Natural killer cell (primary cell): ENCODE data around the gene FGFR1OP2. TPM values are rescaled to one million over a fixed set of nuclear protein-coding genes. Genes with fewer than 3 reads are reported as not detected.

ENCODE experiments used
- ATAC-seq, 3 donors: fragments of 150-1000 bp in 2 of 3; fragments of 200-7000 bp in 1 of 3; cut with Tn5 transposase; 1 replicate in 1 of 3; 2 replicates in 2 of 3; pipeline ENCODE4 v1.10.0; 2021; ENCODE audit warnings: mild to moderate bottlenecking in 2 of 3, moderate library complexity in 2 of 3
- DNase-seq, 2 donors: peaks; one replicate each; pipeline versions ENCODE4 v3.0.0 to v3.0.0-alpha.2; 2013 to 2021; ENCODE audit warnings: mixed read lengths in 1 of 2
- H3K27ac ChIP-seq: one replicate; pipeline ENCODE4 v1.5.1; 2013; ENCODE audit warnings: mild to moderate bottlenecking, low read length
- H3K27me3 ChIP-seq: one replicate; pipeline ENCODE4 v1.6.1; 2013; ENCODE audit warnings: low read length; ENCODE audit not compliant: control insufficient read depth, insufficient read depth
- H3K36me3 ChIP-seq: one replicate; pipeline ENCODE4 v1.6.1; 2013; ENCODE audit warnings: low read length; ENCODE audit not compliant: control insufficient read depth, insufficient read depth
- H3K4me1 ChIP-seq: one replicate; pipeline ENCODE4 v1.6.1; 2013; ENCODE audit warnings: low read length; ENCODE audit not compliant: control insufficient read depth, insufficient read depth
- H3K4me3 ChIP-seq: one replicate; pipeline ENCODE4 v1.5.1; 2013; ENCODE audit warnings: low read length
- H3K9me3 ChIP-seq: one replicate; pipeline ENCODE4 v1.6.1; 2013; ENCODE audit warnings: low read length; ENCODE audit not compliant: control insufficient read depth, insufficient read depth
- H3K27ac Mint-ChIP-seq, 2 donors: one replicate each; pipeline ENCODE4 v1.8.0; 2022; ENCODE audit warnings: mild to moderate bottlenecking in 2 of 2, mixed read lengths in 2 of 2, moderate library complexity in 1 of 2
- H3K27me3 Mint-ChIP-seq, 2 donors: one replicate each; pipeline ENCODE4 v1.8.0; 2022; ENCODE audit warnings: low read depth in 2 of 2, mixed read lengths in 2 of 2
- H3K36me3 Mint-ChIP-seq: one replicate; pipeline ENCODE4 v1.8.0; 2022; ENCODE audit warnings: mixed read lengths
- H3K4me1 Mint-ChIP-seq, 2 donors: one replicate each; pipeline ENCODE4 v1.8.0; 2022; ENCODE audit warnings: mixed read lengths in 2 of 2
- H3K4me3 Mint-ChIP-seq: one replicate; pipeline ENCODE4 v1.8.0; 2022; ENCODE audit warnings: mild to moderate bottlenecking, moderate library complexity, mixed read lengths
- H3K9me3 Mint-ChIP-seq, 2 donors: one replicate each; pipeline ENCODE4 v1.8.0; 2022; ENCODE audit warnings: mixed read lengths in 2 of 2
- WGBS: methylation state at CpG from one replicate; pipeline ENCODE4 v1.1.7; 2013; ENCODE audit warnings: missing lambda C conversion rate; ENCODE audit not compliant: insufficient coverage; 5-methylcytosine and 5-hydroxymethylcytosine counted together
- intact Hi-C: fragments of 100-400 bp; cut with micrococcal nuclease; formaldehyde crosslinking; loops from one replicate; pipeline ENCODE4 v1.14.2; 2022
- total RNA-seq, 4 donors: library from RNA; stranded (reverse); fragments of 120-200 nt in 1 of 4; gene quantifications; one replicate each; pipeline versions ENCODE4 v1.2.3 to v1.2.4, GENCODE V29; 2013 to 2022
- TF ChIP-seq, protein P1 (sequence below): fragments of 200-600 bp; IDR thresholded peaks from one replicate; pipeline ENCODE4 v1.8.0; 2022; ENCODE audit warnings: antibody characterized with exemption

Gene FGFR1OP2
- total RNA-seq, 3 donors from 2014 or later (not counting 1 experiment from before 2014, with no cell fraction given): 43.3 to 59.9 (median 45.3) TPM

DNA sequence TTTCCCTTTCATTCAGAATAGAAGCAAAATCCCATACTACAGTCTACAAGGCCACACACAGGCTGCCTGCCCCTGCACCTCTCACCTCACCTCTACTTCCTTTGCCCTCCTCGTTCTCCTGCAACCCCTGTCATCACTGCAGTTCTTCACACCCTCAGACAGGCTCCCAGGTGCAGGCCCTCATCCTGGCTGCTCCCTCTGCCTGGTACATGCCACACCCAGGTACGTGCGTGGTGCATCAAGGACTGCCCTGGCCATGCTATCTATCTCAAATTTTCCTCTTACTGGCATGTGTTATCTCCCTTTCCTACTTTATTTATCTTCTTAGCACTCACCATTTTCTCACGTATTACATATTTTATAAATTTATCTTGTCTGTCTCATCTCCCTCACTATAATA, 51.6 kb downstream of the FGFR1OP2 start:
- 68% methylated on average over 3 of the region's 4 CpGs for WGBS
- TF ChIP-seq, protein P1, sequence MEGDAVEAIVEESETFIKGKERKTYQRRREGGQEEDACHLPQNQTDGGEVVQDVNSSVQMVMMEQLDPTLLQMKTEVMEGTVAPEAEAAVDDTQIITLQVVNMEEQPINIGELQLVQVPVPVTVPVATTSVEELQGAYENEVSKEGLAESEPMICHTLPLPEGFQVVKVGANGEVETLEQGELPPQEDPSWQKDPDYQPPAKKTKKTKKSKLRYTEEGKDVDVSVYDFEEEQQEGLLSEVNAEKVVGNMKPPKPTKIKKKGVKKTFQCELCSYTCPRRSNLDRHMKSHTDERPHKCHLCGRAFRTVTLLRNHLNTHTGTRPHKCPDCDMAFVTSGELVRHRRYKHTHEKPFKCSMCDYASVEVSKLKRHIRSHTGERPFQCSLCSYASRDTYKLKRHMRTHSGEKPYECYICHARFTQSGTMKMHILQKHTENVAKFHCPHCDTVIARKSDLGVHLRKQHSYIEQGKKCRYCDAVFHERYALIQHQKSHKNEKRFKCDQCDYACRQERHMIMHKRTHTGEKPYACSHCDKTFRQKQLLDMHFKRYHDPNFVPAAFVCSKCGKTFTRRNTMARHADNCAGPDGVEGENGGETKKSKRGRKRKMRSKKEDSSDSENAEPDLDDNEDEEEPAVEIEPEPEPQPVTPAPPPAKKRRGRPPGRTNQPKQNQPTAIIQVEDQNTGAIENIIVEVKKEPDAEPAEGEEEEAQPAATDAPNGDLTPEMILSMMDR: no peak
- H3K27me3 Mint-ChIP-seq: no peaks in the 10 kb centered on the region
- H3K36me3 ChIP-seq: peaks cover 34% of the 10 kb centered on the region
- H3K27ac ChIP-seq: no peak overlapping the region
- H3K4me1 ChIP-seq: no peaks in the 10 kb centered on the region
- intact Hi-C loops: no loop called here
- H3K9me3 Mint-ChIP-seq: no peaks in the 10 kb centered on the region
- H3K4me1 Mint-ChIP-seq: peaks cover 0 to 20% of the 10 kb centered on the region in 2 donors
- H3K27ac Mint-ChIP-seq: peak overlapping the region in 1 of 2 donors; percentile 7
- DNase-seq (no peak), ATAC-seq (no peak)
- H3K9me3 ChIP-seq: no peaks in the 10 kb centered on the region
- no peaks in the 10 kb centered on the region for H3K27me3 ChIP-seq
- H3K4me3 ChIP-seq: no peak overlapping the region
- no peak overlapping the region for H3K4me3 Mint-ChIP-seq
- no peaks in the 10 kb centered on the region for H3K36me3 Mint-ChIP-seq

DNA sequence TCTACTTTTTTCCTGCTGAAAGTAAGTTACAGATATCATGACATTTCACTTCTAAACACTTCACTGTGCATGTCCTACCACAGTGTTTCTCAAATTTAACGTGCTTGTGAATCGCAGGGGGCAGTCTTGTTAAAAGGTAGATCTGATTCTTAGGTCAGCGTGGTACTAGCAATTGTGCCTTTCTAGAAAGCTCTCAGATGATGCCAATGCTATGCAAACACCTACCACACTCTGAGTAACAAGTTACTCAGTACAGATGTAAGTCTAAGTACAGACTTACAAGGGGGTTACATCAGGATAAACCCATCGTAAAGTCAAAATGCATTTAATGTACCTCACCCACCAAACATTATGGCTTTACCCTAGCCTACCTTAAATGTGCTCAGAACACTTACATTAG, 53.6 kb downstream of the FGFR1OP2 start:
- WGBS: 100% methylated on average over 4 of the region's 4 CpGs
- no peak for DNase-seq
- ATAC-seq: no peak
- Mint-ChIP-seq H3K27me3 (no peaks in the 10 kb centered on the region), H3K4me1 (peaks cover 0 to 12% of the 10 kb centered on the region in 2 donors), H3K9me3 (no peaks in the 10 kb centered on the region), H3K36me3 (no peaks in the 10 kb centered on the region), H3K27ac (no peak overlapping the region), H3K4me3 (no peak overlapping the region)
- H3K4me3 ChIP-seq: no peak overlapping the region
- intact Hi-C loops: no loop called here
- H3K27me3 ChIP-seq: no peaks in the 10 kb centered on the region
- no peak overlapping the region for H3K27ac ChIP-seq
- no peaks in the 10 kb centered on the region for H3K4me1 ChIP-seq
- TF ChIP-seq, protein P1: no peak
- H3K9me3 ChIP-seq: no peaks in the 10 kb centered on the region
- H3K36me3 ChIP-seq: peaks cover 50% of the 10 kb centered on the region

DNA sequence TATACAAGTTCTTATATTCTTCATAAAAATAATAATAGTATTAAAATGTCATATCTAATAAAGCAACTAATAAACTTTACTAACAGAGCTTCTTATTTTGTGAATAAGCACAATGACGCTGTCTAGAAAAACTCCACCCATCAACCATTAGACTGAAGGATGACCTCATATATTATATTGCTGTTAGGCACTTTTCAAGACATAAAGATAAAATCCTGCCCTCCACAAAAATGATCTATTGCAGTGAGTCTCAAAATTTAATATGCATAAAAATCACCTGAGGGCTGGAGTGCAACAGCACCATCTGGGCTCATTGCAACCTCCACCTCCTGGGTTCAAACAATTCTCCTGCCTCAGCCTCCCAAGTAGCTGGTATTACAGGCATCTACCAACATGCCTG, 55.8 kb downstream of the FGFR1OP2 start:
- ATAC-seq: no peak
- H3K9me3 ChIP-seq: no peaks in the 10 kb centered on the region
- intact Hi-C loops: no loop called here

DNA sequence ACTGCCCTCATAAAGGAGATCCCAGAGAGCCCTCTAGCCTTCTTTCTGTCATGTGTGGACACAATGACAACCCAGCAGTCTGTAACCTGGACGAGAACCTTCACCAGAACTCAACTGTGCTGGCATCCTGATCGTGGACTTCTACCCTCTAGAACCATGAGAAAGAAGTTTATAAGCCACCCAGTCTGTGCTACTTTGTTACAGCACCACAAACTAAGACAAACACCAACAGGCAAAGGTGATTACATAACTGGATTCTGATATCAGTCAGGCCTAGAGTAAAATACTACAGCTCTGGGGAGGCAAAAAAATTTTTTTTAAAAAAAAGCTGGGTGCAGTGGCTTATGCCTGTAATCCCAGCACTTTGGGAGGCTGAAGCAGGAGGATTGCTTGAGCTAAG, 57.4 kb downstream of the FGFR1OP2 start:
- H3K36me3 Mint-ChIP-seq: no peaks in the 10 kb centered on the region
- TF ChIP-seq, protein P1: no peak

More for the DNA sequence above, 55.8 kb downstream of the FGFR1OP2 start:
- Histone ChIP-seq H3K4me1 (peaks cover 6% of the 10 kb centered on the region), H3K27me3 (no peaks in the 10 kb centered on the region), H3K27ac (no peak overlapping the region), H3K4me3 (no peak overlapping the region), H3K36me3 (peaks cover 51% of the 10 kb centered on the region)
- peaks cover 18 to 24% of the 10 kb centered on the region in 2 donors for H3K4me1 Mint-ChIP-seq
- H3K9me3 Mint-ChIP-seq: no peaks in the 10 kb centered on the region
- WGBS: no CpG with 5 or more reads among the region's 1 CpG
- no peaks in the 10 kb centered on the region for H3K36me3 Mint-ChIP-seq
- no peaks in the 10 kb centered on the region for H3K27me3 Mint-ChIP-seq
- no peak overlapping the region for H3K4me3 Mint-ChIP-seq
- no peak for DNase-seq
- TF ChIP-seq, protein P1: no peak
- H3K27ac Mint-ChIP-seq: no peak overlapping the region

More for the DNA sequence above, 57.4 kb downstream of the FGFR1OP2 start:
- Histone ChIP-seq H3K27ac (no peak overlapping the region), H3K27me3 (no peaks in the 10 kb centered on the region), H3K4me1 (peaks cover 6% of the 10 kb centered on the region), H3K36me3 (peaks cover 46% of the 10 kb centered on the region), H3K4me3 (no peak overlapping the region), H3K9me3 (no peaks in the 10 kb centered on the region)
- intact Hi-C loops: no loop called here
- no peak for ATAC-seq
- H3K9me3 Mint-ChIP-seq: no peaks in the 10 kb centered on the region
- 95% methylated on average over 2 of the region's 2 CpGs for WGBS
- no peak overlapping the region for H3K4me3 Mint-ChIP-seq
- no peak overlapping the region for H3K27ac Mint-ChIP-seq
- no peak for DNase-seq
- no peaks in the 10 kb centered on the region for H3K27me3 Mint-ChIP-seq
- peaks cover 20% of the 10 kb centered on the region in 2 donors for H3K4me1 Mint-ChIP-seq
